H9 (cell line): ENCODE results near the gene RSAD1. TPM values are rescaled to one million over a fixed set of nuclear protein-coding genes. Genes with fewer than 3 reads are reported as not detected.

Source experiments
- DNase-seq: peaks from one replicate; pipeline ENCODE4 v3.0.0-alpha.2; 2017
- H2AFZ ChIP-seq: one replicate; pipeline ENCODE4 v1.6.1; 2013; ENCODE audit warnings: mild to moderate bottlenecking, low read length, control low read depth, moderate library complexity
- H2AK5ac ChIP-seq: 2 replicates; pipeline ENCODE4 v1.6.1; 2013; ENCODE audit warnings: low read length, control low read depth, mixed read lengths; ENCODE audit not compliant: insufficient read length
- H2BK120ac ChIP-seq: one replicate; pipeline ENCODE4 v1.6.1; 2013; ENCODE audit warnings: low read depth, mild to moderate bottlenecking, low read length, control low read depth, inconsistent platforms; ENCODE audit not compliant: poor library complexity, severe bottlenecking
- H2BK12ac ChIP-seq: 2 replicates; pipeline ENCODE4 v1.6.1; 2013; ENCODE audit warnings: low read length, control low read depth, mixed read lengths, low read depth; ENCODE audit not compliant: insufficient read length
- H2BK15ac ChIP-seq: 2 replicates; pipeline ENCODE4 v1.6.1; 2013; ENCODE audit warnings: low read depth, low read length, control low read depth
- H2BK20ac ChIP-seq: one replicate; pipeline ENCODE4 v1.6.1; 2013; ENCODE audit warnings: low read depth, mild to moderate bottlenecking, low read length, control low read depth, inconsistent platforms; ENCODE audit not compliant: poor library complexity, severe bottlenecking
- H2BK5ac ChIP-seq: 2 replicates; pipeline ENCODE4 v1.6.1; 2013; ENCODE audit warnings: low read length, control low read depth, mixed read lengths; ENCODE audit not compliant: insufficient read length
- H3K14ac ChIP-seq: 2 replicates; pipeline ENCODE4 v1.6.1; 2013; ENCODE audit warnings: low read length, control low read depth; ENCODE audit not compliant: insufficient read depth
- H3K18ac ChIP-seq: 2 replicates; pipeline ENCODE4 v1.6.1; 2013; ENCODE audit warnings: low read depth, mild to moderate bottlenecking, mixed read lengths, low read length, control low read depth; ENCODE audit not compliant: insufficient read length
- H3K23ac ChIP-seq: 2 replicates; pipeline ENCODE4 v1.6.1; 2013; ENCODE audit warnings: low read length, control low read depth, mixed read lengths, low read depth; ENCODE audit not compliant: insufficient read length
- H3K23me2 ChIP-seq: 2 replicates; pipeline ENCODE4 v1.6.1; 2013; ENCODE audit warnings: low read depth, mild to moderate bottlenecking, mixed read lengths, low read length, control low read depth; ENCODE audit not compliant: insufficient read length, poor library complexity, severe bottlenecking
- H3K27ac ChIP-seq: 2 replicates; pipeline ENCODE4 v1.5.1; 2013; ENCODE audit warnings: low read length, control low read depth, mixed read lengths, low read depth; ENCODE audit not compliant: insufficient read length
- H3K27me3 ChIP-seq: 2 replicates; pipeline ENCODE4 v1.6.1; 2013; ENCODE audit warnings: low read length, control low read depth, inconsistent platforms; ENCODE audit not compliant: insufficient read depth
- H3K4ac ChIP-seq: 2 replicates; pipeline ENCODE4 v1.6.1; 2013; ENCODE audit warnings: low read depth, mild to moderate bottlenecking, control low read depth, inconsistent platforms, low read length, moderate library complexity
- H3K4me1 ChIP-seq: 2 replicates; pipeline ENCODE4 v1.6.1; 2013; ENCODE audit warnings: low read length, control low read depth, inconsistent platforms; ENCODE audit not compliant: insufficient read depth
- H3K4me2 ChIP-seq: 2 replicates; pipeline ENCODE4 v1.6.1; 2013; ENCODE audit warnings: low read length, control low read depth, mixed read lengths; ENCODE audit not compliant: insufficient read length, insufficient read depth
- H3K56ac ChIP-seq: 2 replicates; pipeline ENCODE4 v1.6.1; 2013; ENCODE audit warnings: low read depth, mild to moderate bottlenecking, mixed read lengths, low read length, control low read depth; ENCODE audit not compliant: insufficient read length
- H3K79me1 ChIP-seq: 2 replicates; pipeline ENCODE4 v1.6.1; 2013; ENCODE audit warnings: low read depth, mild to moderate bottlenecking, moderate library complexity, low read length, control low read depth, inconsistent platforms; ENCODE audit not compliant: insufficient read depth, poor library complexity, severe bottlenecking
- H3K79me2 ChIP-seq: 2 replicates; pipeline ENCODE4 v1.6.1; 2013; ENCODE audit warnings: low read length, control low read depth, inconsistent platforms; ENCODE audit not compliant: insufficient read depth
- H3K9ac ChIP-seq: 2 replicates; pipeline ENCODE4 v1.6.1; 2013; ENCODE audit warnings: low read length, control low read depth, mixed read lengths; ENCODE audit not compliant: insufficient read length; ENCODE audit errors: extremely low read depth
- H3K9me3 ChIP-seq: one replicate; pipeline ENCODE4 v1.6.1; 2013; ENCODE audit warnings: low read depth, low read length, inconsistent platforms; ENCODE audit not compliant: control insufficient read depth
- H3T11ph ChIP-seq: one replicate; pipeline ENCODE4 v1.6.1; 2013; ENCODE audit warnings: mild to moderate bottlenecking, low read length, control low read depth, inconsistent platforms
- H4K20me1 ChIP-seq: one replicate; pipeline ENCODE4 v1.6.1; 2013; ENCODE audit not compliant: control insufficient read depth, insufficient read length, insufficient read depth
- H4K5ac ChIP-seq: 2 replicates; pipeline ENCODE4 v1.6.1; 2013; ENCODE audit warnings: low read depth, mild to moderate bottlenecking, mixed read lengths, low read length, control low read depth; ENCODE audit not compliant: insufficient read length
- H4K8ac ChIP-seq: replicated peaks from 2 replicates; pipeline ENCODE4 v1.6.1; 2013; ENCODE audit warnings: low read length, control low read depth, mixed read lengths, low read depth; ENCODE audit not compliant: insufficient read length
- H4K91ac ChIP-seq: 2 replicates; pipeline ENCODE4 v1.6.1; 2013; ENCODE audit warnings: low read depth, mild to moderate bottlenecking, moderate library complexity, mixed read lengths, low read length, control low read depth; ENCODE audit not compliant: insufficient read length
- H3K27ac Mint-ChIP-seq, 3 experiments: 2 replicates in 2 of 3; 3 replicates in 1 of 3; pipeline ENCODE4 v1.8.0; 2020 to 2021; ENCODE audit warnings: mixed read lengths in 3 of 3, mild to moderate bottlenecking in 1 of 3, moderate library complexity in 1 of 3
- H3K27me3 Mint-ChIP-seq: 2 replicates; pipeline ENCODE4 v1.8.0; 2021; ENCODE audit warnings: low read depth, mild to moderate bottlenecking, moderate library complexity, mixed read lengths
- H3K36me3 Mint-ChIP-seq, 3 experiments: 2 replicates in 2 of 3; 3 replicates in 1 of 3; pipeline ENCODE4 v1.8.0; 2020 to 2021; ENCODE audit warnings: low read depth in 3 of 3, mixed read lengths in 3 of 3; ENCODE audit not compliant: insufficient read depth in 1 of 3
- H3K4me1 Mint-ChIP-seq, 2 experiments: 2 replicates each; pipeline ENCODE4 v1.8.0; 2020; ENCODE audit warnings: mixed read lengths in 2 of 2
- H3K4me3 Mint-ChIP-seq, 2 experiments: 2 replicates in 1 of 2; 3 replicates in 1 of 2; pipeline ENCODE4 v1.8.0; 2020 to 2021; ENCODE audit warnings: mild to moderate bottlenecking in 2 of 2, mixed read lengths in 2 of 2, moderate library complexity in 1 of 2
- H3K9me3 Mint-ChIP-seq, 2 experiments: 2 replicates in 1 of 2; 3 replicates in 1 of 2; pipeline ENCODE4 v1.8.0; 2020; ENCODE audit warnings: mild to moderate bottlenecking in 2 of 2, mixed read lengths in 2 of 2, moderate library complexity in 1 of 2
- CTCF ChIP-seq: fragments of 200-600 bp; sonication (generic); conservative IDR thresholded peaks from 3 replicates; pipeline ENCODE4 v1.8.0; 2021; ENCODE audit warnings: antibody characterized with exemption, mild to moderate bottlenecking
- WGBS: extraction: QIAGEN DNeasy Blood & Tissue Kit; methylation state at CpG from one replicate; pipeline ENCODE4 v1.1.7; 2013; ENCODE audit warnings: missing lambda C conversion rate, low lambda C conversion rate, mixed read lengths; ENCODE audit not compliant: insufficient read length; ENCODE audit errors: extremely low coverage; 5-methylcytosine and 5-hydroxymethylcytosine counted together
- total RNA-seq: library from RNA; stranded (reverse); gene quantifications from 2 replicates; pipeline ENCODE4 v1.2.1, GENCODE V29; 2021

The RSAD1 gene
- total RNA-seq, 1 experiment from 2014 or later, result 27.9 TPM

GRCh38 chr17:50432125-50432762 lies 46.4 kb upstream of the RSAD1 start:
- WGBS, result no CpG with 5 or more reads among the region's 4 CpGs
- H3K4me1 Mint-ChIP-seq, result peaks cover 7 to 11% of the 10 kb centered on the region in 2 experiments
- no peaks in the 10 kb centered on the region for H3K79me1 ChIP-seq
- no peak overlapping the region for H3K9ac ChIP-seq
- no peak overlapping the region for H3K23ac ChIP-seq
- H3K18ac ChIP-seq, result no peak overlapping the region
- H3K4me2 ChIP-seq, result no peak overlapping the region
- H3K27ac ChIP-seq, result no peak overlapping the region
- no peak overlapping the region for H4K8ac ChIP-seq
- no peak overlapping the region for H3T11ph ChIP-seq
- H3K27ac Mint-ChIP-seq, result 0 out of 7 replicates have a peak overlapping the region, but pooled peaks of 1 of the 3 experiments have one; percentile 44
- no peak overlapping the region for H2AFZ ChIP-seq
- H4K91ac ChIP-seq, result no peak overlapping the region
- H2BK5ac ChIP-seq, result no peak overlapping the region
- no peaks in the 10 kb centered on the region for H3K27me3 ChIP-seq
- H3K27me3 Mint-ChIP-seq, result no peaks in the 10 kb centered on the region
- TF ChIP-seq CTCF, result no peak
- no peak for DNase-seq
- H3K36me3 Mint-ChIP-seq, result no peaks in the 10 kb centered on the region
- H2BK12ac ChIP-seq, result no peak overlapping the region
- H3K9me3 ChIP-seq, result no peaks in the 10 kb centered on the region
- no peak overlapping the region for H2BK120ac ChIP-seq
- H3K14ac ChIP-seq, result no peak overlapping the region
- H3K23me2 ChIP-seq, result no peaks in the 10 kb centered on the region
- no peak overlapping the region for H3K56ac ChIP-seq
- H3K4me1 ChIP-seq, result no peaks in the 10 kb centered on the region
- H3K4me3 Mint-ChIP-seq, result no peak overlapping the region
- no peak overlapping the region for H3K4ac ChIP-seq
- H4K20me1 ChIP-seq, result no peaks in the 10 kb centered on the region
- H2AK5ac ChIP-seq, result no peak overlapping the region
- no peak overlapping the region for H4K5ac ChIP-seq
- no peak overlapping the region for H2BK15ac ChIP-seq
- no peaks in the 10 kb centered on the region for H3K79me2 ChIP-seq
- no peaks in the 10 kb centered on the region; a peak in 1 of 5 replicates for H3K9me3 Mint-ChIP-seq
- H2BK20ac ChIP-seq, result no peak overlapping the region
